Measurements from ENCODE around the gene NTSR1.
"Not testable (repeated sequence)": the region's sequence is repeated elsewhere in the genome, so short reads cannot be mapped to it uniquely, and the experiment has no call there.

Gene NTSR1

GRCh38 chr20:62682912-62683517, 25.6 kb upstream of the NTSR1 start:
- Histone ChIP-seq H3K9ac (ENCODE audit: low read depth, low read length, poor library complexity, severe bottlenecking) (no peak overlapping the region), H3K36me3 (ENCODE audit: insufficient read depth, low read length) (no peaks in the 10 kb centered on the region), H3K9me3 (ENCODE audit: insufficient read depth, low read depth, low read length) (no peaks in the 10 kb centered on the region; the same call in 1 of the 2 replicates), H3K27me3 (ENCODE audit: insufficient read depth, low read length, poor library complexity, severe bottlenecking) (no peaks in the 10 kb centered on the region), H2AFZ (ENCODE audit: low read length) (no peak overlapping the region), H3K4me3 (ENCODE audit: low read length, poor library complexity, severe bottlenecking) (no peak overlapping the region), H3K4me1 (ENCODE audit: insufficient read depth, low read length, poor library complexity, severe bottlenecking) (peaks cover 13% of the 10 kb centered on the region), H3K4me2 (ENCODE audit: low read depth, low read length, poor library complexity, severe bottlenecking) (no peak overlapping the region), H3F3A (ENCODE audit: low read depth) (no peaks in the 10 kb centered on the region), H4K20me1 (ENCODE audit: insufficient read depth, low read length, poor library complexity, severe bottlenecking) (no peaks in the 10 kb centered on the region), H3K79me2 (ENCODE audit: insufficient read depth, low read length) (no peaks in the 10 kb centered on the region), H3K9me2 (replicated peaks; ENCODE audit: low read depth, low read length) (no peaks in the 10 kb centered on the region)
- TF ChIP-seq CTCF (conservative IDR thresholded peaks at IDR 0.05; ENCODE audit: low read length), result no peak
- no peak for TF ChIP-seq EZH2phosphoT487 (IDR thresholded peaks at IDR 0.05; ENCODE audit: borderline replicate concordance)

GRCh38 chr20:62683660-62684322, 24.8 kb upstream of the NTSR1 start:
- not testable (repeated sequence) for H3K9ac ChIP-seq (ENCODE audit: low read depth, low read length, poor library complexity, severe bottlenecking); H3K79me2 ChIP-seq (ENCODE audit: insufficient read depth, low read length); H3K27me3 ChIP-seq (ENCODE audit: insufficient read depth, low read length, poor library complexity, severe bottlenecking); H3K9me3 ChIP-seq (ENCODE audit: insufficient read depth, low read depth, low read length); H3F3A ChIP-seq (ENCODE audit: low read depth); H3K9me2 ChIP-seq (replicated peaks; ENCODE audit: low read depth, low read length); H4K20me1 ChIP-seq (ENCODE audit: insufficient read depth, low read length, poor library complexity, severe bottlenecking); H3K4me1 ChIP-seq (ENCODE audit: insufficient read depth, low read length, poor library complexity, severe bottlenecking); H3K4me3 ChIP-seq (ENCODE audit: low read length, poor library complexity, severe bottlenecking); H3K4me2 ChIP-seq (ENCODE audit: low read depth, low read length, poor library complexity, severe bottlenecking); H2AFZ ChIP-seq (ENCODE audit: low read length); H3K36me3 ChIP-seq (ENCODE audit: insufficient read depth, low read length)

DNA sequence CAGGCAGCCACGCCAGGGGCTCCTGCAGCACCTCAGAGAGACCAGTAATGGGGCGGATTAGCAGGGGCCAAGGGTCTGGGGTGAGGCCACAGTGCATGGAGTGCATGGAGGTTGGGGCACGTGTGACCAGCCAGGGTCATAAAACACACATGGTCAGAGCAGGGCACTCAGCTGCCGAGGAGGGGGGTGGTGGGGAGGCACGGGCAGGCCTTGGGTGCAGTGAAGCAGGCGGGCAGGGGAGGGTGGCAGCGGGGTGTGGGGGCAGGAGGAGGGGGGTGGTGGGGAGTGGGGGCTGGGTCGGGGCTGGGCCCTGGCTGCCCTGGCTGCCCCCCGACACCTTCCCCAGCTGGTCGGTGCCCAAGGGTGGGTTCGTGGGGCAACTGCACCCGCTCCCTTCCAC, 23.7 kb upstream of the NTSR1 start:
- TF ChIP-seq EZH2phosphoT487 (IDR thresholded peaks at IDR 0.05; ENCODE audit: borderline replicate concordance) (no peak), CTCF (conservative IDR thresholded peaks at IDR 0.05; ENCODE audit: low read length) (no peak)
- Histone ChIP-seq H3K9me2 (replicated peaks; ENCODE audit: low read depth, low read length) (no peaks in the 10 kb centered on the region), H3K4me1 (ENCODE audit: insufficient read depth, low read length, poor library complexity, severe bottlenecking) (no peaks in the 10 kb centered on the region), H3K9ac (ENCODE audit: low read depth, low read length, poor library complexity, severe bottlenecking) (no peak overlapping the region), H3K9me3 (ENCODE audit: insufficient read depth, low read depth, low read length) (no peaks in the 10 kb centered on the region; the same call in 1 of the 2 replicates), H3K36me3 (ENCODE audit: insufficient read depth, low read length) (no peaks in the 10 kb centered on the region), H3F3A (ENCODE audit: low read depth) (no peaks in the 10 kb centered on the region), H3K27me3 (ENCODE audit: insufficient read depth, low read length, poor library complexity, severe bottlenecking) (no peaks in the 10 kb centered on the region), H3K4me3 (ENCODE audit: low read length, poor library complexity, severe bottlenecking) (no peak overlapping the region), H2AFZ (ENCODE audit: low read length) (no peak overlapping the region), H4K20me1 (ENCODE audit: insufficient read depth, low read length, poor library complexity, severe bottlenecking) (no peaks in the 10 kb centered on the region), H3K79me2 (ENCODE audit: insufficient read depth, low read length) (no peaks in the 10 kb centered on the region), H3K4me2 (ENCODE audit: low read depth, low read length, poor library complexity, severe bottlenecking) (no peak overlapping the region)

Measured in Loucy (cell line).